HG03066 (cell line): Measurements from ENCODE around the gene FRMD4A.

Experiments used
- ATAC-seq: cut with Tn5 transposase; IDR thresholded peaks from one replicate; pipeline ENCODE4 v1.9.1; 2021; ENCODE audit warnings: low read depth; ENCODE audit not compliant: unreplicated experiment

FRMD4A gene

GRCh38 chr10:14330388-14331061 lies at the start of gene FRMD4A:
TSS of gene FRMD4A (minus strand) at chr10:14330924.
- no peak for ATAC-seq

- no peak for ATAC-seq
Measured at GRCh38 chr10:14379556-14380280, 49.0 kb upstream of the FRMD4A start.

GRCh38 chr10:14378387-14378960 lies 47.8 kb upstream of the FRMD4A start:
- no peak for ATAC-seq

GRCh38 chr10:14377591-14378175 lies 47.0 kb upstream of the FRMD4A start:
- ATAC-seq: no peak

GRCh38 chr10:14374745-14375445 lies 44.2 kb upstream of the FRMD4A start:
- no peak for ATAC-seq

GRCh38 chr10:14372606-14373005 lies 41.9 kb upstream of the FRMD4A start:
- no peak for ATAC-seq

GRCh38 chr10:14371581-14371980 lies 40.9 kb upstream of the FRMD4A start:
- ATAC-seq: no peak

- ATAC-seq: no peak
Measured at GRCh38 chr10:14370894-14371293, 40.2 kb upstream of the FRMD4A start.

GRCh38 chr10:14369906-14370305 lies 39.2 kb upstream of the FRMD4A start:
- no peak for ATAC-seq

GRCh38 chr10:14366760-14367159 lies 36.0 kb upstream of the FRMD4A start:
- ATAC-seq: no peak

- ATAC-seq: no peak
Measured at GRCh38 chr10:14365266-14365665, 34.5 kb upstream of the FRMD4A start.

- no peak for ATAC-seq
Measured at GRCh38 chr10:14362104-14362503, 31.4 kb upstream of the FRMD4A start.

- ATAC-seq: no peak
Measured at GRCh38 chr10:14360961-14361360, 30.2 kb upstream of the FRMD4A start.

GRCh38 chr10:14360515-14360914 lies 29.8 kb upstream of the FRMD4A start:
- ATAC-seq: no peak

GRCh38 chr10:14358886-14359573 lies 28.3 kb upstream of the FRMD4A start:
- no peak for ATAC-seq

GRCh38 chr10:14356921-14357320 lies 26.2 kb upstream of the FRMD4A start:
- ATAC-seq: no peak

GRCh38 chr10:14355750-14356149 lies 25.0 kb upstream of the FRMD4A start:
- ATAC-seq: no peak

- ATAC-seq: no peak
Measured at GRCh38 chr10:14353291-14353913, 22.7 kb upstream of the FRMD4A start.

- ATAC-seq: no peak
Measured at GRCh38 chr10:14350006-14350405, 19.3 kb upstream of the FRMD4A start.

- no peak for ATAC-seq
Measured at GRCh38 chr10:14349081-14349480, 18.4 kb upstream of the FRMD4A start.
